Adrenal gland (tissue), 5 donors: ENCODE data around the gene RSRC2.

Source experiments
- CTCF ChIP-seq, 6 experiments: fragments of 450-650 bp in 4 of 6; fragments of 200-600 bp in 2 of 6; sonication (generic) in 1 of 6; IDR thresholded peaks; 1 replicate in 5 of 6; 2 replicates in 1 of 6; pipeline versions ENCODE4 v1.5.1 to v1.8.0; 2016 to 2021; ENCODE audit warnings: antibody characterized with exemption in 6 of 6, mild to moderate bottlenecking in 2 of 6, moderate library complexity in 1 of 6
- POLR2A ChIP-seq, 2 donors: fragments of 450-650 bp; IDR thresholded peaks; one replicate each; pipeline ENCODE4 v1.6.1; 2017; ENCODE audit warnings: antibody characterized with exemption in 2 of 2, mild to moderate bottlenecking in 2 of 2, moderate library complexity in 1 of 2
- donor health status: DM: no; HTN: no; CAD: no.

GRCh38 chr12:122517877-122518276, 8.9 kb downstream of the RSRC2 start:
- TF ChIP-seq CTCF (IDR thresholded peaks at IDR 0.05) (no peak), POLR2A (IDR thresholded peaks at IDR 0.05) (peak in 1 of 2 donors; percentile 55)
